Transverse colon (tissue), 4 donors: ENCODE data around the gene BZW1. TPM values are rescaled to one million over a fixed set of nuclear protein-coding genes. Genes with fewer than 3 reads are reported as not detected.

ENCODE experiments used
- DNase-seq: peaks from one replicate; pipeline ENCODE4 v3.0.0-alpha.2; 2019
- H3K27ac ChIP-seq, 4 donors: fragments of 200-600 bp; sonication (generic); 2 replicates each; pipeline ENCODE4 v1.5.1; 2016 to 2018; ENCODE audit warnings: inconsistent platforms in 4 of 4
- H3K27me3 ChIP-seq: fragments of 200-600 bp; sonication (generic); 2 replicates; pipeline ENCODE4 v1.5.1; 2017; ENCODE audit warnings: inconsistent platforms
- H3K36me3 ChIP-seq, 4 donors: fragments of 200-600 bp; sonication (generic); 2 replicates each; pipeline ENCODE4 v1.5.1; 2017 to 2019; ENCODE audit warnings: inconsistent platforms in 4 of 4
- H3K4me1 ChIP-seq, 4 donors: fragments of 200-600 bp; sonication (generic); 2 replicates each; pipeline ENCODE4 v1.5.1; 2017 to 2020; ENCODE audit warnings: inconsistent platforms in 4 of 4
- H3K4me3 ChIP-seq, 4 donors: fragments of 200-600 bp; sonication (generic); 1 replicate in 1 of 4; 2 replicates in 3 of 4; pipeline versions ENCODE4 v1.5.1 to v1.6.1; 2017 to 2019; ENCODE audit warnings: inconsistent platforms in 4 of 4
- H3K9me3 ChIP-seq, 2 donors: fragments of 200-600 bp; sonication (generic); 2 replicates each; pipeline ENCODE4 v1.5.1; 2017 to 2019; ENCODE audit warnings: inconsistent platforms in 2 of 2
- EP300 ChIP-seq: sonication (generic); formaldehyde crosslinking; IDR thresholded peaks from one replicate; pipeline ENCODE4 v1.6.1; 2017; ENCODE audit warnings: antibody characterized with exemption, low read depth
- POLR2A ChIP-seq: fragments of 450-650 bp; IDR thresholded peaks from one replicate; pipeline ENCODE4 v1.6.1; 2016; ENCODE audit warnings: antibody characterized with exemption, mild to moderate bottlenecking, moderate library complexity
- POLR2AphosphoS5 ChIP-seq, 3 donors: sonication (generic); formaldehyde crosslinking; IDR thresholded peaks; one replicate each; pipeline ENCODE4 v1.6.1; 2016; ENCODE audit warnings: antibody characterized with exemption in 3 of 3
- WGBS, 2 donors: methylation state at CpG; one replicate each; pipeline ENCODE4 v1.1.5; 2018; ENCODE audit warnings: low coverage in 1 of 2; 5-methylcytosine and 5-hydroxymethylcytosine counted together
- in situ Hi-C, 4 donors: fragments of 200-750 bp; cut with MboI; loops; one replicate each; pipeline versions ENCODE4 v1.15.0 to v1.15.1; 2017; ENCODE audit warnings: low sequenced_read_pairs in 3 of 4, low pct_ligation_motif_present in 1 of 4, low pct_unique_long_range_greater_than_20kb in 1 of 4
- intact Hi-C: fragments of 100-400 bp; cut with DNase I; formaldehyde crosslinking; loops from one replicate; pipeline ENCODE4 v1.15.1; 2023; ENCODE audit warnings: low total_unique reads
- total RNA-seq, 4 donors: library from RNA; depleted of rRNA; stranded (reverse); fragments of >200 nt; gene quantifications; one replicate each; pipeline ENCODE4 v1.1.0, GENCODE V29; 2016
- TF ChIP-seq, protein P1 (sequence below), 5 experiments: fragments of 200-600 bp in 3 of 5; fragments of 450-650 bp in 2 of 5; sonication (generic) in 3 of 5; IDR thresholded peaks; 1 replicate in 2 of 5; 2 replicates in 3 of 5; pipeline ENCODE4 v1.5.1; 2016 to 2017; ENCODE audit warnings: antibody characterized with exemption in 5 of 5, inconsistent platforms in 3 of 5, mild to moderate bottlenecking in 2 of 5, moderate library complexity in 1 of 5

Gene BZW1
- total RNA-seq, result 100 to 1,000 TPM in 2 of 4 donors, 10 to 100 TPM in 2; 17.1 to 167 (median 110) TPM

DNA sequence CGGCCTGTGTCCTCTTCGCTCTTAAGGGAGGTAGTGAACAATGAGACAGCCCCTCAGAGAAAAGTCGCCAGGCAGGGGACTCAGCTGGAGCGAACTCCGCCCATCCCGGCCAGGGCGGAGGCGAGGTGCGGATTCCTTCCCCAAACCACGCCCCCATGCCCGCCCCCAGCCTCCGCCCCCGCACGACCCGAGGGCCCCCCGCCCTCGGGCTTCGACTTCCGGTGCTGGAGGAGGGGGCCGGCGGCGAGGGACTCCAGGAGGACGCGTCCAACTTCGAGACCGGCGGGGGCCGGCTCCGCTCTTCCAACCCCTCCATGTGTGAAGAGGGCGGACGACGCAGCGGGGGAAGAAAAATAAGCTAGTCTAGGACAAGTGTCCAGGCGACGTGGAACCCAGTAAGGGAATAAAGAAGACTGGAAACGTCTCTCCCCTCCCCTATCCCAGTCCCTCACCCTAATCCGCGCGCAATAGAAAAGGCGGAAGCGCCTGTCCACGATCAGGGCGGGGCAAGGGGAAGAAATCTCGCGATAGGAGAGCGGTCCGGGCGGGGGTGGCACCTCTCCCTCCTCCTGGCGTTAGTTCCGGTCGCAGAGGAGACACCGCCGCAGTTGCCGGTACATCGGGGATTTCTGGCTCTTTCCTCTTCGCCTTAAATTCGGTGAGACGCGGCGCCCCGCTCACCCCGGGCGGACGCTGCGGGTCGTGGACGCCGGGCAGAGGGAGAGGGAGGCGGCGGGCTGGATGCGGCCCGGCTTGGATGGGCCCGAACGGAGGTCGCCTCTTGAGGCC is at the start of gene BZW1:
Gene BZW1 (plus strand): TSS at position 578 of the 789 bp plus-strand sequence. CDS start 1,308 bp downstream, outside the sequence.
- 0% methylated on average over 34 of the region's 75 CpGs; no CpG with 5 or more reads in 1 of the 2 donors for WGBS, 2 donors
- TF ChIP-seq, protein P1, sequence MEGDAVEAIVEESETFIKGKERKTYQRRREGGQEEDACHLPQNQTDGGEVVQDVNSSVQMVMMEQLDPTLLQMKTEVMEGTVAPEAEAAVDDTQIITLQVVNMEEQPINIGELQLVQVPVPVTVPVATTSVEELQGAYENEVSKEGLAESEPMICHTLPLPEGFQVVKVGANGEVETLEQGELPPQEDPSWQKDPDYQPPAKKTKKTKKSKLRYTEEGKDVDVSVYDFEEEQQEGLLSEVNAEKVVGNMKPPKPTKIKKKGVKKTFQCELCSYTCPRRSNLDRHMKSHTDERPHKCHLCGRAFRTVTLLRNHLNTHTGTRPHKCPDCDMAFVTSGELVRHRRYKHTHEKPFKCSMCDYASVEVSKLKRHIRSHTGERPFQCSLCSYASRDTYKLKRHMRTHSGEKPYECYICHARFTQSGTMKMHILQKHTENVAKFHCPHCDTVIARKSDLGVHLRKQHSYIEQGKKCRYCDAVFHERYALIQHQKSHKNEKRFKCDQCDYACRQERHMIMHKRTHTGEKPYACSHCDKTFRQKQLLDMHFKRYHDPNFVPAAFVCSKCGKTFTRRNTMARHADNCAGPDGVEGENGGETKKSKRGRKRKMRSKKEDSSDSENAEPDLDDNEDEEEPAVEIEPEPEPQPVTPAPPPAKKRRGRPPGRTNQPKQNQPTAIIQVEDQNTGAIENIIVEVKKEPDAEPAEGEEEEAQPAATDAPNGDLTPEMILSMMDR (IDR thresholded peaks at IDR 0.05), result no peak
- TF ChIP-seq POLR2A, result peak; percentile 99
- peak; percentile 98 to 99 (median 99) for TF ChIP-seq POLR2AphosphoS5 (IDR thresholded peaks at IDR 0.05)
- in situ Hi-C loops, result loop anchor here in 2 of 4 donors (10.0 to 25.0 kb wide), 3 partner anchors 53 to 99 kb away; partner anchors contain the start of gene CLK1 (in 1 of the 2)
- intact Hi-C loops, result loop anchor here (2.0 kb wide), 2 partner anchors 77 to 99 kb away; partner anchors contain the start of genes NIF3L1 and PPIL3
- Histone ChIP-seq H3K27me3 (no peaks in the 10 kb centered on the region), H3K4me3 (peak within 1 kb of the TSS; percentile 84 to 96 (median 94)), H3K4me1 (peaks cover 20 to 39% (median 27%) of the 10 kb centered on the region in 4 donors), H3K9me3 (no peaks in the 10 kb centered on the region), H3K27ac (peak within 1 kb of the TSS; percentile 99 to 100 (median 100)), H3K36me3 (peaks cover 0 to 17% (median 8%) of the 10 kb centered on the region in 4 donors)
- peak; percentile 97 for DNase-seq

DNA sequence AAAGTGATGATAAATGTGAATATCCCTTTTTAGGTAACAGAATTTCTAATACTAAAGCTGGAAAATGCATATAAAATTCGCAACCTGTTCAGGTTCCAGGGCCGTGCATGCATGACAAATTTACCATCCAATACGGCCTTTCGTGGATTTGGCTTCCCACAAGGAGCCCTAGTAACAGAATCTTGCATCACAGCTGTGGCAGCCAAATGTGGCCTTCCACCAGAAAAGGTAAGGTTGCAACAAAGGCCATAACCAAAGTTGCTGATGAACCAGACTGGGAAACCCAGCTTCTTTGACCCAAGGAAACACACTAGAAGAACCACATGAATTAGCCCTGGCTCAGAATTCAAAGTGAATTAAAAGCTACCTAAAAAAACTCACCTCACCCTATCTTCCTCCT is 49.6 kb upstream of the BZW1 start:
- in situ Hi-C loops, result no loop called here
- 77 to 85% methylated on average over 3 to 4 of the region's 4 CpGs for WGBS, 2 donors

DNA sequence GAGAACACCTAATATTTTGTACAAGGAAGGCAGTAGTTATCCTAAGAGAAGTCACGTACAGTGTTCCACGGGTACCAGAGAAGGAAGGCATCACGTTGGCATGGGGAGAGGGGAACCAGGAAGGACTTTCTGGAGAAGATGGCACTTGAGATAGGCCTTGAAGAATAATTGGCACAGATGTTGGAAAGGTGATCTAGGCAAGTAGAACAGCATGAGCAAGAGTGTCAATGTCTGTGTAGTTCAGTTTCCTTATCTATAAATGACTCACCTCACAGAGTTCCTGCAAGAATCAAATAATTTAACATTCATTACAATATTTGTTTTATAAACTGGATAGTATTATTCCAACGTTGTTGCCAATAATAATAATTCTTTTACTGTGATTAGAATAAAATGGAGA is 48.3 kb upstream of the BZW1 start:
- WGBS, 2 donors, result 62 to 74% methylated on average over 4 of the region's 4 CpGs
- no peaks in the 10 kb centered on the region for H3K27me3 ChIP-seq
- no peaks in the 10 kb centered on the region for H3K36me3 ChIP-seq
- no peak for DNase-seq
- H3K27ac ChIP-seq, result no peak overlapping the region
- H3K4me1 ChIP-seq, result peaks cover 0 to 9% (median 2%) of the 10 kb centered on the region in 4 donors
- intact Hi-C loops, result no loop called here
- TF ChIP-seq POLR2AphosphoS5 (IDR thresholded peaks at IDR 0.05), result no peak
- TF ChIP-seq, protein P1 (IDR thresholded peaks at IDR 0.05), result no peak
- TF ChIP-seq EP300, result no peak
- TF ChIP-seq POLR2A, result no peak
- in situ Hi-C loops, result no loop called here
- no peak overlapping the region for H3K4me3 ChIP-seq
- H3K9me3 ChIP-seq, result no peaks in the 10 kb centered on the region

More for the DNA sequence above, 49.6 kb upstream of the BZW1 start:
- H3K36me3 ChIP-seq, result no peaks in the 10 kb centered on the region
- H3K27me3 ChIP-seq, result no peaks in the 10 kb centered on the region
- H3K27ac ChIP-seq, result no peak overlapping the region
- no peak for DNase-seq
- intact Hi-C loops, result no loop called here
- no peak overlapping the region for H3K4me3 ChIP-seq
- no peak for TF ChIP-seq POLR2AphosphoS5 (IDR thresholded peaks at IDR 0.05)
- TF ChIP-seq, protein P1 (IDR thresholded peaks at IDR 0.05), result no peak
- no peak for TF ChIP-seq POLR2A
- TF ChIP-seq EP300, result no peak
- H3K4me1 ChIP-seq, result peaks cover 0 to 14% (median 5%) of the 10 kb centered on the region in 4 donors
- no peaks in the 10 kb centered on the region for H3K9me3 ChIP-seq

DNA sequence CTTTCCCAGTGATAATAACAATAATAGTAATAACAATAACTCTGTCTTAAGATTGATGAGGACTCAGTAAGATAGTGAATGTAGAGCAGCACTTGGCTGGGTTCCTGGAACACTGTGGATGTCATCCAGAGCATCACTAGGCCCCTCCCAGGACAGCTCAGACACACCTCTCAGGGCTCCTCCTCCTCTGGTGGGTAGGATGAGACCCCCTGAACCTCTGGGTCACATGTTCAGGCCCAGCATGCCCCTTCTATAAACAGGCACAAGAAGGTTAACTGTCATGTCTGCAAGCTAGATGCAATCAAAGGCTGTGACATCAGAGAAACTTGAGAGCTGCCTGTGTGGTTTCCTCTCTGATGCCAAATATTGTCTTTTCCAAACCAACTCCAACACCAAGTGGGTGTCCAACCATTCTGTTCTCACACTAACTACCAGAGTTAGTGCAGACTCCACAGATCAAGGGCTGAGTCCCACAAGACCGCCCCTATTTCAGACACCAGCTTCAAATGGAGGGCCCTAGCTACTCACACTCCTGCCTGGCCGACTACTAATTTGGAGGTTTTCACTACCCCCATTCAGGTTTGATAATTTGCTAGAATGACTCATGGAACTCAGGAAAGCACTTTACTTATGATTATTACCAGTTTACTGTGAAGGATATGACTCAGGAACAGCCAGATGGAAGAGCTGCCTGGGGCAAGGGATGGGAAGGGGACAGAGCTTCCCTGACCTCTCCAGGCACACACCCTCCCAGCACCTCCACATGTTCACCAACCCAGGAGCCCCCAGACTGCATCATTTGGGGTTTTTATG is 46.4 kb upstream of the BZW1 start:
- 67% methylated on average over 2 of the region's 2 CpGs; no CpG with 5 or more reads in 1 of the 2 donors for WGBS, 2 donors
- in situ Hi-C loops, result no loop called here
- Histone ChIP-seq H3K4me3 (no peak overlapping the region), H3K36me3 (no peaks in the 10 kb centered on the region), H3K4me1 (peaks cover 0 to 9% (median 2%) of the 10 kb centered on the region in 4 donors), H3K9me3 (no peaks in the 10 kb centered on the region), H3K27ac (no peak overlapping the region), H3K27me3 (no peaks in the 10 kb centered on the region)
- intact Hi-C loops, result no loop called here
- DNase-seq, result no peak
- no peak for TF ChIP-seq POLR2AphosphoS5 (IDR thresholded peaks at IDR 0.05)
- TF ChIP-seq, protein P1 (IDR thresholded peaks at IDR 0.05), result no peak
- TF ChIP-seq EP300, result no peak
- TF ChIP-seq POLR2A, result no peak
